Fibroblast of the aortic adventitia (primary cell): ENCODE data around the gene FOXL2NB. TPM values are rescaled to one million over a fixed set of nuclear protein-coding genes. Genes with fewer than 3 reads are reported as not detected.

ENCODE experiments used
- DNase-seq: peaks from one replicate; pipeline ENCODE4 v3.0.0-alpha.2; 2010; ENCODE audit warnings: low read depth
- H3K4me3 ChIP-seq: 2 replicates; pipeline ENCODE4 v1.5.1; 2011; ENCODE audit warnings: low read depth, mild to moderate bottlenecking, control low read depth, low read length, moderate library complexity
- CTCF ChIP-seq: IDR thresholded peaks from 2 replicates; pipeline ENCODE4 v1.5.1; 2011; ENCODE audit warnings: mild to moderate bottlenecking, low read length, control low read depth, inconsistent platforms; ENCODE audit not compliant: insufficient read depth
- total RNA-seq: library from RNA; depleted of rRNA; stranded (reverse); fragments of >200 nt; gene quantifications from 2 replicates; pipeline ENCODE4 v1.2.3, GENCODE V29; 2012; ENCODE audit warnings: low replicate concordance

FOXL2NB gene
- total RNA-seq, 1 donor = not detected

- no peak overlapping the region for H3K4me3 ChIP-seq
- DNase-seq = no peak
- no peak for TF ChIP-seq CTCF
Measured at GRCh38 chr3:138950701-138951100, 3.7 kb downstream of the FOXL2NB start.

- DNase-seq = no peak
- H3K4me3 ChIP-seq = no peak overlapping the region
- no peak for TF ChIP-seq CTCF
Measured at GRCh38 chr3:138960417-138960852, 13.4 kb downstream of the FOXL2NB start.

- DNase-seq = no peak
- TF ChIP-seq CTCF = no peak
- H3K4me3 ChIP-seq = no peak overlapping the region
Measured at GRCh38 chr3:138962854-138963560, 16.0 kb downstream of the FOXL2NB start.

GRCh38 chr3:138964264-138964663 lies 17.2 kb downstream of the FOXL2NB start:
- no peak for TF ChIP-seq CTCF
- DNase-seq = no peak
- H3K4me3 ChIP-seq = no peak overlapping the region

- TF ChIP-seq CTCF = no peak
- H3K4me3 ChIP-seq = no peak overlapping the region
- no peak for DNase-seq
Measured at GRCh38 chr3:138964923-138965322, 17.9 kb downstream of the FOXL2NB start.

GRCh38 chr3:138971766-138972320 lies 24.8 kb downstream of the FOXL2NB start:
- no peak for TF ChIP-seq CTCF
- no peak overlapping the region for H3K4me3 ChIP-seq
- no peak for DNase-seq
